Skeletal muscle tissue (tissue), 4 donors: ENCODE measurements around the gene ZNF536. TPM values are rescaled to one million over a fixed set of nuclear protein-coding genes. Genes with fewer than 3 reads are reported as not detected.

Source experiments
- H3K27ac ChIP-seq: one replicate; pipeline ENCODE4 v1.7.0; 2013; ENCODE audit warnings: mild to moderate bottlenecking, low read depth, low read length, inconsistent platforms
- H3K27me3 ChIP-seq, 3 donors: one replicate each; pipeline ENCODE4 v1.7.0; 2013; ENCODE audit warnings: low read length in 3 of 3; ENCODE audit not compliant: control insufficient read depth in 3 of 3, insufficient read depth in 3 of 3
- H3K36me3 ChIP-seq, 3 donors: one replicate each; pipeline ENCODE4 v1.7.0; 2013; ENCODE audit warnings: low read length in 3 of 3; ENCODE audit not compliant: control insufficient read depth in 3 of 3, insufficient read depth in 3 of 3
- H3K4me1 ChIP-seq, 3 donors: one replicate each; pipeline ENCODE4 v1.7.0; 2013; ENCODE audit warnings: low read length in 3 of 3, mild to moderate bottlenecking in 3 of 3; ENCODE audit not compliant: control insufficient read depth in 3 of 3, insufficient read depth in 3 of 3
- H3K4me3 ChIP-seq, 3 donors: one replicate each; pipeline ENCODE4 v1.7.0; 2013; ENCODE audit warnings: low read length in 3 of 3
- H3K9ac ChIP-seq, 3 donors: one replicate each; pipeline ENCODE4 v1.7.0; 2013; ENCODE audit warnings: low read length in 3 of 3, mild to moderate bottlenecking in 3 of 3, moderate library complexity in 2 of 3, low read depth in 1 of 3
- H3K9me3 ChIP-seq, 3 donors: one replicate each; pipeline ENCODE4 v1.7.0; 2013; ENCODE audit warnings: low read length in 3 of 3; ENCODE audit not compliant: control insufficient read depth in 3 of 3
- total RNA-seq: library from RNA; depleted of rRNA; stranded (reverse); fragments of >200 nt; gene quantifications from one replicate; pipeline ENCODE4 v1.2.3, GENCODE V29; 2014
- donor health status: Osteomylitis.

ZNF536 gene
- total RNA-seq, 1 donor from 2014 or later, result 3.1 TPM

- Histone ChIP-seq H3K4me3 (no peak overlapping the region), H3K27ac (no peak overlapping the region), H3K4me1 (no peaks in the 10 kb centered on the region), H3K27me3 (peaks cover 17 to 36% (median 21%) of the 10 kb centered on the region in 3 donors), H3K36me3 (no peaks in the 10 kb centered on the region), H3K9ac (no peak overlapping the region), H3K9me3 (no peaks in the 10 kb centered on the region)
These were observed 1.4 kb downstream of the ZNF536 start for GRCh38 chr19:30373593-30373992.

GRCh38 chr19:30374539-30374864, 2.3 kb downstream of the ZNF536 start:
- Histone ChIP-seq H3K27ac (no peak overlapping the region), H3K36me3 (no peaks in the 10 kb centered on the region), H3K4me1 (no peaks in the 10 kb centered on the region), H3K9ac (no peak overlapping the region), H3K9me3 (no peaks in the 10 kb centered on the region), H3K4me3 (no peak overlapping the region), H3K27me3 (peaks cover 20 to 36% (median 21%) of the 10 kb centered on the region in 3 donors)

GRCh38 chr19:30374865-30375552, 2.8 kb downstream of the ZNF536 start:
- no peaks in the 10 kb centered on the region for H3K36me3 ChIP-seq
- peaks cover 20 to 32% (median 21%) of the 10 kb centered on the region in 3 donors for H3K27me3 ChIP-seq
- no peaks in the 10 kb centered on the region for H3K9me3 ChIP-seq
- no peak overlapping the region for H3K27ac ChIP-seq
- H3K4me3 ChIP-seq, result peak overlapping the region in 2 of 3 donors; percentile 36 to 49
- H3K4me1 ChIP-seq, result no peaks in the 10 kb centered on the region
- peak overlapping the region in 1 of 3 donors; percentile 40 for H3K9ac ChIP-seq

GRCh38 chr19:30375553-30376031, 3.4 kb downstream of the ZNF536 start:
- peaks cover 20 to 31% (median 21%) of the 10 kb centered on the region in 3 donors for H3K27me3 ChIP-seq
- H3K36me3 ChIP-seq, result no peaks in the 10 kb centered on the region
- H3K9me3 ChIP-seq, result no peaks in the 10 kb centered on the region
- H3K9ac ChIP-seq, result no peak overlapping the region
- H3K27ac ChIP-seq, result no peak overlapping the region
- no peak overlapping the region for H3K4me3 ChIP-seq
- H3K4me1 ChIP-seq, result no peaks in the 10 kb centered on the region

- Histone ChIP-seq H3K9me3 (no peaks in the 10 kb centered on the region), H3K27ac (no peak overlapping the region), H3K4me1 (no peaks in the 10 kb centered on the region), H3K27me3 (peaks cover 19 to 34% (median 20%) of the 10 kb centered on the region in 3 donors), H3K4me3 (no peak overlapping the region), H3K9ac (no peak overlapping the region), H3K36me3 (no peaks in the 10 kb centered on the region)
These were observed 4.1 kb downstream of the ZNF536 start for GRCh38 chr19:30376272-30376671.

GRCh38 chr19:30376826-30377425, 4.7 kb downstream of the ZNF536 start:
- no peak overlapping the region for H3K4me3 ChIP-seq
- no peaks in the 10 kb centered on the region for H3K36me3 ChIP-seq
- no peaks in the 10 kb centered on the region for H3K4me1 ChIP-seq
- H3K9ac ChIP-seq, result no peak overlapping the region
- no peaks in the 10 kb centered on the region for H3K9me3 ChIP-seq
- H3K27ac ChIP-seq, result no peak overlapping the region
- peaks cover 18 to 36% (median 20%) of the 10 kb centered on the region in 3 donors for H3K27me3 ChIP-seq

GRCh38 chr19:30378701-30379100, 6.5 kb downstream of the ZNF536 start:
- Histone ChIP-seq H3K9me3 (no peaks in the 10 kb centered on the region), H3K4me1 (no peaks in the 10 kb centered on the region), H3K27me3 (peaks cover 14 to 33% (median 20%) of the 10 kb centered on the region in 3 donors), H3K4me3 (no peak overlapping the region), H3K27ac (no peak overlapping the region), H3K9ac (no peak overlapping the region), H3K36me3 (no peaks in the 10 kb centered on the region)

- H3K4me1 ChIP-seq, result no peaks in the 10 kb centered on the region
- H3K36me3 ChIP-seq, result no peaks in the 10 kb centered on the region
- no peak overlapping the region for H3K27ac ChIP-seq
- H3K9ac ChIP-seq, result no peak overlapping the region
- H3K9me3 ChIP-seq, result no peaks in the 10 kb centered on the region
- peaks cover 14 to 28% (median 21%) of the 10 kb centered on the region in 3 donors for H3K27me3 ChIP-seq
- H3K4me3 ChIP-seq, result no peak overlapping the region
These were observed 7.8 kb downstream of the ZNF536 start for GRCh38 chr19:30379841-30380610.

- H3K27ac ChIP-seq, result no peak overlapping the region
- no peaks in the 10 kb centered on the region for H3K4me1 ChIP-seq
- H3K9me3 ChIP-seq, result no peaks in the 10 kb centered on the region
- H3K36me3 ChIP-seq, result no peaks in the 10 kb centered on the region
- H3K27me3 ChIP-seq, result peaks cover 2 to 16% (median 16%) of the 10 kb centered on the region in 3 donors
- H3K9ac ChIP-seq, result no peak overlapping the region
- H3K4me3 ChIP-seq, result no peak overlapping the region
These were observed 9.2 kb downstream of the ZNF536 start for GRCh38 chr19:30381366-30381765.

- peaks cover 0 to 12% (median 8%) of the 10 kb centered on the region in 3 donors for H3K27me3 ChIP-seq
- H3K36me3 ChIP-seq, result no peaks in the 10 kb centered on the region
- H3K27ac ChIP-seq, result no peak overlapping the region
- no peak overlapping the region for H3K9ac ChIP-seq
- no peaks in the 10 kb centered on the region for H3K9me3 ChIP-seq
- H3K4me3 ChIP-seq, result no peak overlapping the region
- no peaks in the 10 kb centered on the region for H3K4me1 ChIP-seq
These were observed 13.0 kb downstream of the ZNF536 start for GRCh38 chr19:30385174-30385573.
